GM21423 (cell line): ENCODE measurements around the gene PPFIBP1.
"Not testable (repeated sequence)": the region's sequence is repeated elsewhere in the genome, so short reads cannot be mapped to it uniquely, and the experiment has no call there.

ENCODE experiments used
- ATAC-seq: cut with Tn5 transposase; IDR thresholded peaks from one replicate; pipeline ENCODE4 v1.9.1; 2021; ENCODE audit warnings: mild to moderate bottlenecking, moderate library complexity; ENCODE audit not compliant: unreplicated experiment

PPFIBP1 gene

GRCh38 chr12:27588075-27588730, 64.2 kb downstream of the PPFIBP1 start:
- ATAC-seq, result not testable (repeated sequence)

DNA sequence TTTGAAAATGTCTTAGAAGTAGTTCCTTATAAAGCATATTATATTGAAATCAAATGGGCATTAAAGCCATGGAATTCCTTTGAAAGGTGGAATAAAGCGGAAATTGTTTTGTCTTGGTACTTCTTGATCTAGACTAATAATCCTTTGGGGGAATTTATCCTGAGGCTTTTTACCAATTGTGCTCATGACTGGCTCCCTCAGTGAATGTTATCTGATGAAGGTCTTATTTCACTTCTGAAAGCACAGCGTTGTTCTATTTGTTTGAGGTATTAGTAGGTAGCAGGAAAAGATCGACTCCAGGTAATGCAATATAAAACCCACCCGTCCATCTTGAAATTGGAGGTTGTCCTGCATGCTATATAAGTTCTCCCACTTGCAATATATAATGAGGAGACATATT, 64.8 kb downstream of the PPFIBP1 start:
- ATAC-seq, result no peak

DNA sequence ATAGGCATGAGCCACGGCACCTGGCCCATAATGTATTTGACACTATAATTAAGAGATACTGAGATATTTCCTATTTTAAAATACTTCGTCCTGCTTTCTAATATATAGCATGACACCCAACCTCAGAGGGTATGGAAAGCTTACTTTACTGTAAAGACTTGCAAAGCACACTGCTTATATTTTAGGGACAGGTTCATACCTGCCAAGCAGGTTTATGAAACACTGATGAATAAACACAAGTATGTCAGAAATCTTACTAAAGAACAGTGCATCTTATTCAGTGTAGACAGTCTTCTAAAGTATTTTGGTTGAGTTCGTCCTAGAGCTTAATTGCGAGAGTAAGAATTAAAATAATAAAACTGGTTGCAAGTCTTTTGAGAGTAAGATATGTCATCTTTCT, 65.4 kb downstream of the PPFIBP1 start:
- ATAC-seq, result no peak

DNA sequence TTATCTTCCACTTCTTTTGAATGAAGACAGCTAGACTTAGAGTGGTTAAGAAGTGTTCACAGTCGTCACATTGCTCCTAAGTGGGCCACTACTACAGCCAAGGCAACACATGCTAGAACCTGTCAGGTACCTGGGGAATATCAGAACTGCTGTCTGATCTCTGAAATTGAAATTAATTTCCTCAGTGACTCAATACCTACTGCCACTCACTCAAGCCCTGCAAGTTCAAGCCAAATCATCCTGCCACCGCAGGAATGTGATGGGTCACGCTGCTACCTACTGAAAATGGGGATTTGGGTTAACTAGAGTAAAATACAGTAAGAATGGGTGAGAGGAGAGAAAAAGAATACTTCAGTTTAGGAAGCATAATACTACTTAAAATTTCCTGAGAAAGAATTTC, 67.7 kb downstream of the PPFIBP1 start:
- not testable (repeated sequence) for ATAC-seq

- no peak for ATAC-seq
Measured at GRCh38 chr12:27592548-27592947, 68.5 kb downstream of the PPFIBP1 start.

DNA sequence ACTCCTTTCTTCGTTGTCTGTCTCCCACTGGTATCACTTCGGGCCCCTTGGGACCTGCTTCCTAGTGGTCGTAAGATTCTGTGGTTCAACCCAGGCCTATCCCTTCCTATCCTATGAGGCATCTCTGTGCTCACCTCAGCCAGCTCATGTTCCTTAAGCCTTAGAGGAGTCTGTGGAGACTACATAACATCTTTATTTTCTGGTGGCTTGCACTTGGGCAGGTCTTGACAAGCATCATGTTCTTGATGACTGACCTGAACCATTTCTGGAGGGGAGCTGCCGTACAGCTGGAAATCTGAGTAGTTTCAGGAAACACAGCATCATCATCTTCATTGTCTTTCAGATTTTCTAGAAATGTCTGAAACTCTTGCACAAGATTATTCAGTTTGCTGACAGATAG, 69.3 kb downstream of the PPFIBP1 start:
- ATAC-seq, result no peak

DNA sequence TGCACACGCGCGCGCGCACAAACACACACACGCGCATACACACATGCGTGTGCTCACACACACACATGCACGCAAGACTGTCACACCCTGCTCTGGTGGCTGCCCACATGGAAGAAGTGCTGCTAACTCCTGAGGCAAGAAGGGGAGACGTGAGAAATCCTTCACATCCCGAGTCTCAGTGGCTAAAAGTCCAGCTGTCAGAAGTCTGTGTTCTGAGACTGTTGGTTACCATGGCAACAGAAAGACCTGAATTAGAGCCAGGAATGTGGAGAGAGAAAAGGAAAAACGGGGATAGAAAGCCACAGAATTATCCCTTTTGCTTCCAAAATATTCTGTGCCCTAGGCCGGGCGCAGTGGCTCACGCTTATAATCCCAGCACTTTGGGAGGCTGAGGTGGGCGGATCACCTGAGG, 71.2 kb downstream of the PPFIBP1 start:
- no peak for ATAC-seq

DNA sequence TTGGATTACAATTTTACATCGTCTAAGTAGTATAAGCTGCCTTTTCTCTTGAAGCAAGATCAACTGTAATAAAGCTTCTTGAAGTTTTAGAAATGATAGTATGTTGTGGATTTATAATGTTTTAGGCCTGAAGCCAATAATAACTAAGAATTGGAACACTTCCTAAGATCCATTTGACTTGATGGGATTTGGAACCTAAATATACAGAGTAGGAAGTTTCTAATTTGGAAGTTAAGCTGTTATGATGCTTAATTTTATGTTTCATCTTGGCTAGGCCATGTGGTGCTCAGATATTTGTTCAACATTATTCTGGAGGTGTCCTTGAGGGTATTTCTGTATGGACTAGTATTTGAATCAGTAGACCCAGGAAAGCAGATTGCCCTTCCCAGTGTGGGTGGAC, 74.9 kb downstream of the PPFIBP1 start:
- ATAC-seq, result not testable (repeated sequence)

DNA sequence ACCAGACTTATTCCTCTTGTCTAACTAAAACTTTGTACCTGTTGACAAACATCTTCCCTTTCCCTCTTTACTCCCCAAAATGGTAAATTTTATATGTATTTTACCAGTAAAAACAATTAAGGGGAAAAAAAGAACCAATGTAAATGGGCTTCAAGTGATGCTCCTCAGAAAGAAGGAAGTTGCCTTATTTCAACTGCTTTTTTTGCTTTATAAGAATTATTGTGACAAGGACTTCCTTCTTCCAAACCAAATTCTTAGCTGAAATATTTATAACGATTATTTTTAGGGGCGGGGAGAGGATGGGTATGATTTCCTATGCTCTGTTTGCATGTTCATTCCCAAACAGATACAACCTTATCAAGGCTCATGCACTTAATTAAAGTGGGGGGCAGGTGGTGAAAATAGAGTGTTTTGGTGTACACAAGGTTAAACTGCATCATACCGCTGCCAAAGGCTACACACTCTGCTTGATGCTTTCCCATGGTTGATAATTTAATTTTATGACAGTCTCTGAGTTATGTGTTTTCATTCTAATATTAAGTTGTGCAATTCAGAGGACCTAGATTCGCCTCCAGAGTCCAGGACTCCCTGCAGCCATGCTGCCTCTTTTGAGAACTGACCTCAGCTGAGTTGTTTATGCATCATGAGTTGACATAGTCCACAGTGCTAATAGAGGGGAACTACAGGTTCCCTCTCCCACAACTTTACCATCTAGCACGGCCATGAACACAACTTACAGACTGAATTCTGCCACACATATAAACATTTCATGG, 77.2 kb downstream of the PPFIBP1 start:
- not testable (repeated sequence) for ATAC-seq

GRCh38 chr12:27602516-27602915, 78.5 kb downstream of the PPFIBP1 start:
- no peak for ATAC-seq

DNA sequence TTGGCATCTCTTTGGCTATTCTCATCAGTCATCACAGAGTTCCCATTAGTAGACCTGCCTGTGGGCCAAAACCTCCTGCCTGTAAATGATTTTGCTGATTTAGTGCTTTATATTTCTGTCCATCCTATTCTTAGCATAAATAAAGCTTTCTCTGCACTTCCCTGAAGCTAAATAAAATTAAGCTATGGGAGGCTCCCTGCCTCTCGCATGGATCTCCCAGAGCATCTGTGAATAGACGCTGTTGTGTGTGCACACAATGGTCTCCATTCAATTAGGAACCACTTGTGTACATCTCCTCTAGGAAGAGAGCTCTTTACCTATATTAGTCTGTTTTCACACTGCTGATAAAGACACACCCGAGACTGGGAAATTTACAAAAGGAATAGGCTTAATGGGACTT, 80.4 kb downstream of the PPFIBP1 start:
- ATAC-seq, result no peak

- ATAC-seq, result no peak
Measured at GRCh38 chr12:27606986-27607385, 83.0 kb downstream of the PPFIBP1 start.

GRCh38 chr12:27607591-27607990, 83.6 kb downstream of the PPFIBP1 start:
- ATAC-seq, result no peak

- ATAC-seq, result no peak
Measured at GRCh38 chr12:27608890-27609289, 84.9 kb downstream of the PPFIBP1 start.

DNA sequence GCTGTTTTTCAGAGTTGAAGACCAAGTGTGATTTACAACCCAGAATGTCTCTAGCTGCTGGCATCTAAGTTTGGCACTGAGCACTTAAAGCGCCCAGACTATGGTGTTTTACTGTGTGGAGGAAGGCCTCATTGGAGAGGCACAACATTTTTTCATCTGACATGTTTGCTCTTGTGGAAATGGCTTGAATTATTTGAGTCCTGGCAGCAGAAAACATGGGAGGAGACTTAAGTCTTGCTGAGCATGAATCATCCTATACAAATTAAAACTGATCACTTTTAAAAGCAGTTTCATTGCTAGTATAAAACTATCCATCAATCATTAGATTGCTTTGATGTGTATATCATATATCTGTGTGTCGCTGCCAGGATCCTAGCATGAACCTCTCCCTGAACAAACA, 86.4 kb downstream of the PPFIBP1 start:
- ATAC-seq, result no peak

DNA sequence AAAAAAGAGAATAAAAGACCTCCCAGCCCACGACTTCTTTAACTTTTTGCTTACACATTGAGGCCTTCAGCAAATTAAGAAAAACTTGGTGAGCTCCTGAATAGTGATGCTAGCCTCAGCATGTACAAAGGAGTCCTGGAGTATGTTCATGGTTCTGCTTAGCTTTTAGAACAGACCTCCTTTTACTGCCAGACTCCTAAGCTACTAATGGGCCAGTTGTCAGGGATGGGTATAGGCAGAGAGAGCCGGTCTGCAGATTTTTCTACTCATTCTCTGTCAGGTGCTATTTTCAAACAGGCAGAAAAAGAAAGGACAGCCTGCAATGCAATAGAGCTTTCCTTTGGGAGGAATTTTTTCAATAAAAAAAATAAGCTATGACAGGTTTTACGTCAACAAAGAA, 90.4 kb downstream of the PPFIBP1 start:
- ATAC-seq, result no peak

GRCh38 chr12:27614866-27615265, 90.9 kb downstream of the PPFIBP1 start:
- ATAC-seq, result no peak

DNA sequence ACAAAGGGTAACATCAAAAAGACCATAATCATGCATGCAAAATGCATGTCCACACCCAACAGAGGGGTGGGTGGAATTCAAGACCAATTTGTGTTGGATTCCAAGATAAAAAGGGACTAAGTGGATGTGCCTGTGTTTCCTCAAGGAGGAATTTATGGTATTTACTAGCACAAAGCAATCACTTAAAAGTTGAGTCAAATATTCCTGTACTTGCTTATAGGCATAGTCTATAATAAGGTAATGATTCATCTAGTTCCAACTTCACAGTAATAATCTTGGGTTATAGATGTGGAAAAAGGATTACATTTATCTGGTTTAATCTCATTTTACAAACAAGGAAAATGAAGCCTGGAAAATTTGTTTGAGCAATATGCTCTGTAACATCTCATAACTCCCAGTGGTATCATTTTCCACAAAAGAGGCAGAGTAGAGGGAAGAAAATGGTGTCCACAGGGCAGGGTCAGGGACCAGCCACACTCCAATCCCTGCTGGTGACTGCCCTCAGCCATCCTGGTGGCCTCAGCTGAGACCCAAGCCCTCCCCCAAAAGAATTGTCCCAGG, 91.4 kb downstream of the PPFIBP1 start:
- no peak for ATAC-seq

DNA sequence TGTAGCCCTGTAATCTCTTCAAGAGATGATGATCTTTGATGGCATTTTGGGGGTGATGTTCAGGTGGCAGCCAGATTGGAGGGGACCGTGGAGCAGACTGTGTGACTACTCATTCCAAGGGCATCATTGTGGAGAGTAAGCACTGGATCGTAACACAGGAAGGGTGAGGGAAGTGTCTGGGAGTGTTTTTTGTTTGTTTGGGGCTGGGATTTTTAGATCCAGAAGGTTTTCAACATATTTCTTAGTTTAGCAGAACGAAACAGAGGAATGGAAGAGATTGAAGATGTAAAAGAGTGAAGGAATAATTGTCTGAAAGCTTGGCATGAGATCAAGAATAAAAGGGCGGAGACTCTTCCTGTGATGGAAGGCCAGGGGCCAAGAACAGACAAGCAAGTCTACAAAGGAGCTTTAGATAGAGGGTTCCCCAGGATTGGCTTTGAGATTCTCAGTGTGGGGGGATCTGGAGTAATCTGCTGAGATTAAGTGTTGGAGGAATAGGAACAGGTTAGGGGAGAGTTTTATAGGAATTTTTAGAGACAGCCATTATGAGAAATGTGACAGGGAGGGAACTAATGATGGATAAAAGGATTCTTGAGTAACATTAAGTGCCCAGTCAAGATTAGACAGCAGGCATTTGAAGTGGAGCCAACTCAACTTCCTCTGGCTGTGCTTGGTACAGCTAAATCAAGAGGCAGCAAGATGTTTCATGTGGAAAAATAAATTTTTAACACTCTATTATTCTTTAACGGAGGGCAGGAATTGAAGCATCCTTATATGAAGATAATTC, 92.5 kb downstream of the PPFIBP1 start:
- no peak for ATAC-seq

DNA sequence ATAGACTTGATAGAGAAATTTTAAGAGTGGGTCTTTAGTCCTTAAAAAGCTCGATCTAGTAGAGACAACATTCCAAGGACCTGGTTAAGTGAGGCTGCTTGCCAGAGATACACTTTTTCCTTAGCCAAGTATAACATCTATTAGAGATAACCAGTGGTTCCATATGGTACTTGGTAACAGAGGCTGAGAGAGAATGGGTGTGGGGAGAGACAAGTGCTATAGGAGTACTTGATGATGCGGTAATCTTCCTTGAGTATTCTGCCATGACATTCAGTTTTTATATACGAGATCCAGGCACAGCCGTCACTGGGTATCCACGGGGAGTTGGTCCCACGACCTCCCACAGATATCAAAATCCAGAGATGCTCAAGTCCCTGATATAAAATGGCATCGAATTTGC, 94.8 kb downstream of the PPFIBP1 start:
- ATAC-seq, result no peak

- no peak for ATAC-seq
Measured at GRCh38 chr12:27619308-27619707, 95.3 kb downstream of the PPFIBP1 start.
